Measurements from ENCODE around the gene CHRM3.
"Not testable (repeated sequence)": the region's sequence is repeated elsewhere in the genome, so short reads cannot be mapped to it uniquely, and the experiment has no call there.

The CHRM3 gene

GRCh38 chr1:239363930-239364329 is 22.4 kb upstream of the CHRM3 start:
- Histone ChIP-seq H3K4me1 (no peaks in the 10 kb centered on the region), H3K9me3 (ENCODE audit: control insufficient read depth, low read length) (no peaks in the 10 kb centered on the region), H3K27me3 (ENCODE audit: control insufficient read depth, insufficient read depth, low read length) (no peaks in the 10 kb centered on the region), H3K36me3 (ENCODE audit: control insufficient read depth, insufficient read depth, low read length) (no peaks in the 10 kb centered on the region), H3K9ac (no peak overlapping the region), H3K4me2 (ENCODE audit: low read length) (no peak overlapping the region), H2AFZ (no peak overlapping the region), H3K4me3 (ENCODE audit: low read depth, low read length) (no peak overlapping the region), H3K27ac (no peak overlapping the region), H3K79me2 (no peaks in the 10 kb centered on the region)
- no peak for TF ChIP-seq CTCF (IDR thresholded peaks at IDR 0.05)

- H3K79me2 ChIP-seq, result no peaks in the 10 kb centered on the region
- H3K4me1 ChIP-seq, result no peaks in the 10 kb centered on the region
- H3K4me3 ChIP-seq (ENCODE audit: low read depth, low read length), result no peak overlapping the region
- no peak overlapping the region for H3K4me2 ChIP-seq (ENCODE audit: low read length)
- no peak overlapping the region for H3K27ac ChIP-seq
- no peaks in the 10 kb centered on the region for H3K36me3 ChIP-seq (ENCODE audit: control insufficient read depth, insufficient read depth, low read length)
- TF ChIP-seq CTCF (IDR thresholded peaks at IDR 0.05), result no peak
- no peaks in the 10 kb centered on the region for H3K27me3 ChIP-seq (ENCODE audit: control insufficient read depth, insufficient read depth, low read length)
- H3K9ac ChIP-seq, result no peak overlapping the region
- H3K9me3 ChIP-seq (ENCODE audit: control insufficient read depth, low read length), result no peaks in the 10 kb centered on the region
- no peak overlapping the region for H2AFZ ChIP-seq
These were observed 19.1 kb upstream of the CHRM3 start for GRCh38 chr1:239367196-239367810.

- H3K4me3 ChIP-seq (ENCODE audit: low read depth, low read length), result no peak overlapping the region
These were observed 17.8 kb upstream of the CHRM3 start for GRCh38 chr1:239368436-239369109.

GRCh38 chr1:239370869-239371268 is 15.5 kb upstream of the CHRM3 start:
- H3K36me3 ChIP-seq (ENCODE audit: control insufficient read depth, insufficient read depth, low read length); H3K27me3 ChIP-seq (ENCODE audit: control insufficient read depth, insufficient read depth, low read length); H3K27ac ChIP-seq; H3K9me3 ChIP-seq (ENCODE audit: control insufficient read depth, low read length); H2AFZ ChIP-seq; H3K4me2 ChIP-seq (ENCODE audit: low read length); H3K79me2 ChIP-seq; H3K9ac ChIP-seq; H3K4me1 ChIP-seq; H3K4me3 ChIP-seq (ENCODE audit: low read depth, low read length): not testable (repeated sequence)

More at GRCh38 chr1:239368436-239369109, 17.8 kb upstream of the CHRM3 start:
- no peaks in the 10 kb centered on the region for H3K4me1 ChIP-seq
- H3K9ac ChIP-seq, result no peak overlapping the region
- no peak overlapping the region for H3K4me2 ChIP-seq (ENCODE audit: low read length)
- no peaks in the 10 kb centered on the region for H3K79me2 ChIP-seq
- H3K27me3 ChIP-seq (ENCODE audit: control insufficient read depth, insufficient read depth, low read length), result no peaks in the 10 kb centered on the region
- H3K9me3 ChIP-seq (ENCODE audit: control insufficient read depth, low read length), result no peaks in the 10 kb centered on the region
- no peak overlapping the region for H2AFZ ChIP-seq
- no peak overlapping the region for H3K27ac ChIP-seq
- no peak for TF ChIP-seq CTCF (IDR thresholded peaks at IDR 0.05)
- H3K36me3 ChIP-seq (ENCODE audit: control insufficient read depth, insufficient read depth, low read length), result no peaks in the 10 kb centered on the region

GRCh38 chr1:239382666-239383065 is 3.7 kb upstream of the CHRM3 start:
- no peak for TF ChIP-seq CTCF (IDR thresholded peaks at IDR 0.05)

More at GRCh38 chr1:239382666-239383065, 3.7 kb upstream of the CHRM3 start:
- no peaks in the 10 kb centered on the region for H3K27me3 ChIP-seq (ENCODE audit: control insufficient read depth, insufficient read depth, low read length)
- H3K4me2 ChIP-seq (ENCODE audit: low read length), result no peak overlapping the region
- no peaks in the 10 kb centered on the region for H3K4me1 ChIP-seq
- no peaks in the 10 kb centered on the region for H3K79me2 ChIP-seq
- H3K4me3 ChIP-seq (ENCODE audit: low read depth, low read length), result no peak overlapping the region
- no peak overlapping the region for H2AFZ ChIP-seq
- no peak overlapping the region for H3K27ac ChIP-seq
- no peaks in the 10 kb centered on the region for H3K36me3 ChIP-seq (ENCODE audit: control insufficient read depth, insufficient read depth, low read length)
- no peak overlapping the region for H3K9ac ChIP-seq
- no peaks in the 10 kb centered on the region for H3K9me3 ChIP-seq (ENCODE audit: control insufficient read depth, low read length)

All from parathyroid adenoma (tissue), 2 donors.